K562 (cell line): ENCODE data around the gene POM121. TPM values are rescaled to one million over a fixed set of nuclear protein-coding genes. Genes with fewer than 3 reads are reported as not detected.
A peak's percentile ranks its signal among the peaks of the same experiment; 100 is the strongest.
"Not testable (repeated sequence)": the region's sequence is repeated elsewhere in the genome, so short reads cannot be mapped to it uniquely, and the experiment has no call there.

Experiments used
- ATAC-seq: fragments of 200-7000 bp; cut with Tn5 transposase; 3 replicates; pipeline ENCODE4 v1.9.1; 2020; ENCODE audit warnings: moderate library complexity
- BruUV-seq: library from RNA; stranded (reverse); fragments of 400-500 nt; replicated peaks from 2 replicates; lab custom pipeline; 2021; lab: Mats Ljungman, UMichigan
- CTCF ChIA-PET: fragments of 300-600 bp; formaldehyde crosslinking; extraction: SDS; loops from one replicate; lab custom pipeline; 2021; ENCODE audit warnings: low intra/inter-chr PET ratio; lab: Yijun Ruan, JAX
- POLR2A ChIA-PET: fragments of 300-600, 350-650 bp; sonication (Branson Sonifier 250); formaldehyde crosslinking; extraction: SDS; loops from one replicate; lab custom pipeline; 2021; ENCODE audit warnings: antibody characterized with exemption, inconsistent platforms; lab: Yijun Ruan, JAX
- DNase-seq, 4 experiments: peaks; one replicate each; pipeline versions ENCODE4 v3.0.0 to v3.0.0-alpha.2; 2011 to 2018; ENCODE audit warnings: low spot score in 3 of 4, mixed read lengths in 3 of 4; ENCODE audit errors: extremely low read depth in 1 of 4
- FAIRE-seq: peaks from 2 replicates; lab custom pipeline; 2011; peaks lifted over from hg19 to GRCh38; lab: Jason Lieb, UNC
- H2AFZ ChIP-seq: 2 replicates; pipeline ENCODE4 v1.6.0; 2011; ENCODE audit warnings: low read depth, low read length, control low read depth, inconsistent platforms
- H3K27ac ChIP-seq: fragments of 200-600 bp; 3 replicates; pipeline ENCODE4 v1.8.0; 2011; ENCODE audit warnings: low read depth, mild to moderate bottlenecking, control low read depth, inconsistent platforms, low read length, moderate library complexity, mixed read lengths; ENCODE audit errors: extremely low read depth
- H3K27me3 ChIP-seq, 2 experiments: fragments of 300-600 bp in 1 of 2; 2 replicates in 1 of 2; 3 replicates in 1 of 2; pipeline versions ENCODE4 v1.6.0 to v1.8.0; 2011; ENCODE audit warnings: inconsistent platforms in 2 of 2, low read length in 2 of 2, mild to moderate bottlenecking in 1 of 2, mixed read lengths in 1 of 2, moderate library complexity in 1 of 2; ENCODE audit not compliant: control insufficient read depth in 2 of 2, insufficient read depth in 2 of 2
- H3K36me3 ChIP-seq: fragments of 300-600 bp; 3 replicates; pipeline ENCODE4 v1.8.0; 2011; ENCODE audit warnings: mild to moderate bottlenecking, low read length, inconsistent platforms; ENCODE audit not compliant: control insufficient read depth, insufficient read depth
- H3K4me1 ChIP-seq, 2 experiments: fragments of 200-600 bp in 1 of 2; replicated peaks in 1 of 2; 2 replicates in 1 of 2; 3 replicates in 1 of 2; pipeline versions ENCODE4 v1.5.1 to v1.8.0; 2011; ENCODE audit warnings: inconsistent platforms in 2 of 2, low read length in 2 of 2, mild to moderate bottlenecking in 1 of 2, mixed read lengths in 1 of 2, moderate library complexity in 1 of 2; ENCODE audit not compliant: control insufficient read depth in 2 of 2, insufficient read depth in 2 of 2
- H3K4me2 ChIP-seq: 2 replicates; pipeline ENCODE4 v1.6.1; 2011; ENCODE audit warnings: low read length, control low read depth, inconsistent platforms, mixed read lengths; ENCODE audit not compliant: insufficient read depth
- H3K4me3 ChIP-seq: fragments of 200-600 bp; sonication (generic), shearing (Covaris generic); 2 replicates; pipeline ENCODE4 v1.5.1; 2016; ENCODE audit warnings: control low read depth, inconsistent platforms
- H3K79me2 ChIP-seq: fragments of 200-600 bp; 3 replicates; pipeline ENCODE4 v1.8.0; 2011; ENCODE audit warnings: low read length, inconsistent platforms; ENCODE audit not compliant: control insufficient read depth, insufficient read depth
- H3K9ac ChIP-seq, 2 experiments: 2 replicates each; pipeline versions ENCODE4 v1.6.0 to v1.6.1; 2011; ENCODE audit warnings: low read depth in 2 of 2, low read length in 2 of 2, control low read depth in 1 of 2, inconsistent platforms in 1 of 2, mild to moderate bottlenecking in 1 of 2, mixed read lengths in 1 of 2; ENCODE audit not compliant: insufficient read depth in 1 of 2
- H3K9me1 ChIP-seq: one replicate; pipeline ENCODE4 v1.6.0; 2011; ENCODE audit warnings: inconsistent platforms, mild to moderate bottlenecking, low read length, moderate library complexity; ENCODE audit not compliant: control insufficient read depth, insufficient read depth
- H3K9me3 ChIP-seq: replicated peaks from 2 replicates; pipeline ENCODE4 v1.5.1; 2011; ENCODE audit warnings: low read depth, low read length, inconsistent platforms; ENCODE audit not compliant: control insufficient read depth, insufficient read depth
- H4K20me1 ChIP-seq: replicated peaks from 2 replicates; pipeline ENCODE4 v1.6.1; 2011; ENCODE audit warnings: low read length, inconsistent platforms, mixed read lengths; ENCODE audit not compliant: control insufficient read depth, insufficient read depth
- CREB1 ChIP-seq, 2 experiments: sonication (generic) in 1 of 2; formaldehyde crosslinking in 1 of 2; IDR thresholded peaks; 2 replicates each; pipeline versions ENCODE4 v1.6.1 to v1.8.0; 2012 to 2022; ENCODE audit warnings: inconsistent platforms in 1 of 2, mild to moderate bottlenecking in 1 of 2, missing genetic modification reagents in 1 of 2, moderate library complexity in 1 of 2
- JUND ChIP-seq, 2 experiments: IDR thresholded peaks; 2 replicates in 1 of 2; 3 replicates in 1 of 2; pipeline ENCODE4 v1.6.1; 2011; ENCODE audit warnings: borderline replicate concordance in 2 of 2, low read depth in 2 of 2, low read length in 2 of 2, improper control_type of control experiment in 1 of 2, missing biosample characterization in 1 of 2, missing genetic modification characterization in 1 of 2, missing genetic modification reagents in 1 of 2
- POLR2G ChIP-seq: fragments of 200-400 bp; formaldehyde crosslinking; IDR thresholded peaks from 2 replicates; pipeline ENCODE4 v1.6.1; 2017; ENCODE audit warnings: low read depth, mild to moderate bottlenecking, antibody characterized with exemption, low read length, moderate library complexity
- RBFOX2 ChIP-seq: fragments of 200-400 bp; formaldehyde crosslinking; IDR thresholded peaks from 2 replicates; pipeline ENCODE4 v1.6.1; 2017; ENCODE audit warnings: low read depth, mild to moderate bottlenecking, low read length, moderate library complexity
- ZFX ChIP-seq: sonication (generic); formaldehyde crosslinking; IDR thresholded peaks from 2 replicates; pipeline ENCODE4 v1.8.0; 2022; ENCODE audit warnings: mild to moderate bottlenecking, missing genetic modification reagents, moderate library complexity
- WGBS: fragments of 100-300 bp; shearing (Covaris generic); methylation state at CpG from one replicate; pipeline ENCODE4 v1.1.6; 2016; ENCODE audit warnings: low coverage, mixed read lengths; ENCODE audit not compliant: insufficient coverage; ENCODE audit errors: missing lambda C conversion rate; 5-methylcytosine and 5-hydroxymethylcytosine counted together
- in situ Hi-C: fragments of 300-500 bp; cut with MboI; formaldehyde crosslinking; loops from 4 replicates; pipeline ENCODE4 v1.15.0; 2018; ENCODE audit warnings: inconsistent platforms, mixed read lengths
- intact Hi-C: fragments of 100-400 bp; cut with micrococcal nuclease; formaldehyde crosslinking; loops from 2 replicates; pipeline ENCODE4 v1.14.2; 2022
- polyA plus RNA-seq, 8 experiments: library from polyadenylated mRNA; depleted of rRNA in 4 of 8; stranded (reverse) in 5 of 8; unstranded in 3 of 8; fragments of >200 nt; fragmentation: Nextera tagmentation in 2 of 8; fragmentation: Illumina TruSeq in 1 of 8; extraction: Ambion mirVana in 2 of 8; extraction: Trizol in 1 of 8; gene quantifications; 2 replicates each; pipeline versions ENCODE4 v1.2.1 to v1.2.3, GENCODE V29; 2011 to 2014; ENCODE audit warnings: inconsistent platforms in 1 of 8, missing spikeins in 1 of 8
- total RNA-seq, 7 experiments: library from RNA; depleted of rRNA in 6 of 7; stranded (reverse); fragments of >200 nt in 6 of 7; fragmentation: Illumina TruSeq in 2 of 7; extraction: Trizol in 2 of 7; gene quantifications; 2 replicates each; pipeline versions ENCODE4 v1.2.1 to v1.2.3, GENCODE V29; 2011 to 2021; ENCODE audit warnings: low replicate concordance in 1 of 7
- TF ChIP-seq, protein P1 (sequence below), 2 experiments: fragments of 450-650 bp in 1 of 2; sonication (generic) in 1 of 2; formaldehyde crosslinking in 1 of 2; IDR thresholded peaks; 2 replicates each; pipeline versions ENCODE4 v1.7.1 to v1.9.0; 2016 to 2022; ENCODE audit warnings: inconsistent platforms in 1 of 2, mild to moderate bottlenecking in 1 of 2, missing genetic modification reagents in 1 of 2
- TF ChIP-seq, protein P2 (sequence below): fragments of 200-800 bp; sonication (Bioruptor generic); IDR thresholded peaks from 2 replicates; pipeline ENCODE4 v1.6.1; 2017; ENCODE audit warnings: missing genetic modification characterization, missing compliant biosample characterization

POM121 gene
- total and polyA plus RNA-seq, 9 of the 15 experiments (the other 6 are each of a cell fraction or from before 2014, with no cell fraction given): 3.6 to 112 (median 12.5) TPM

- TF ChIP-seq, protein P1, sequence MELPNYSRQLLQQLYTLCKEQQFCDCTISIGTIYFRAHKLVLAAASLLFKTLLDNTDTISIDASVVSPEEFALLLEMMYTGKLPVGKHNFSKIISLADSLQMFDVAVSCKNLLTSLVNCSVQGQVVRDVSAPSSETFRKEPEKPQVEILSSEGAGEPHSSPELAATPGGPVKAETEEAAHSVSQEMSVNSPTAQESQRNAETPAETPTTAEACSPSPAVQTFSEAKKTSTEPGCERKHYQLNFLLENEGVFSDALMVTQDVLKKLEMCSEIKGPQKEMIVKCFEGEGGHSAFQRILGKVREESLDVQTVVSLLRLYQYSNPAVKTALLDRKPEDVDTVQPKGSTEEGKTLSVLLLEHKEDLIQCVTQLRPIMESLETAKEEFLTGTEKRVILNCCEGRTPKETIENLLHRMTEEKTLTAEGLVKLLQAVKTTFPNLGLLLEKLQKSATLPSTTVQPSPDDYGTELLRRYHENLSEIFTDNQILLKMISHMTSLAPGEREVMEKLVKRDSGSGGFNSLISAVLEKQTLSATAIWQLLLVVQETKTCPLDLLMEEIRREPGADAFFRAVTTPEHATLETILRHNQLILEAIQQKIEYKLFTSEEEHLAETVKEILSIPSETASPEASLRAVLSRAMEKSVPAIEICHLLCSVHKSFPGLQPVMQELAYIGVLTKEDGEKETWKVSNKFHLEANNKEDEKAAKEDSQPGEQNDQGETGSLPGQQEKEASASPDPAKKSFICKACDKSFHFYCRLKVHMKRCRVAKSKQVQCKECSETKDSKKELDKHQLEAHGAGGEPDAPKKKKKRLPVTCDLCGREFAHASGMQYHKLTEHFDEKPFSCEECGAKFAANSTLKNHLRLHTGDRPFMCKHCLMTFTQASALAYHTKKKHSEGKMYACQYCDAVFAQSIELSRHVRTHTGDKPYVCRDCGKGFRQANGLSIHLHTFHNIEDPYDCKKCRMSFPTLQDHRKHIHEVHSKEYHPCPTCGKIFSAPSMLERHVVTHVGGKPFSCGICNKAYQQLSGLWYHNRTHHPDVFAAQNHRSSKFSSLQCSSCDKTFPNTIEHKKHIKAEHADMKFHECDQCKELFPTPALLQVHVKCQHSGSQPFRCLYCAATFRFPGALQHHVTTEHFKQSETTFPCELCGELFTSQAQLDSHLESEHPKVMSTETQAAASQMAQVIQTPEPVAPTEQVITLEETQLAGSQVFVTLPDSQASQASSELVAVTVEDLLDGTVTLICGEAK (IDR thresholded peaks at IDR 0.05): peak; percentile 20; the same call in 1 of the 2 replicates
- TF ChIP-seq, protein P1 (CRISPR knock-in tag; IDR thresholded peaks at IDR 0.05): not testable (repeated sequence)
- TF ChIP-seq CREB1 (IDR thresholded peaks at IDR 0.05): peak; percentile 47; the same call in 1 of the 2 replicates
- TF ChIP-seq CREB1 (CRISPR knock-in tag; IDR thresholded peaks at IDR 0.05); JUND (tag; IDR thresholded peaks at IDR 0.05; ENCODE audit: borderline replicate concordance, low read depth, low read length): not testable (repeated sequence)
- TF ChIP-seq RBFOX2: peak; percentile 84
- peak; percentile 76; the same call in 1 of the 2 replicates for TF ChIP-seq POLR2G
- TF ChIP-seq, protein P2, sequence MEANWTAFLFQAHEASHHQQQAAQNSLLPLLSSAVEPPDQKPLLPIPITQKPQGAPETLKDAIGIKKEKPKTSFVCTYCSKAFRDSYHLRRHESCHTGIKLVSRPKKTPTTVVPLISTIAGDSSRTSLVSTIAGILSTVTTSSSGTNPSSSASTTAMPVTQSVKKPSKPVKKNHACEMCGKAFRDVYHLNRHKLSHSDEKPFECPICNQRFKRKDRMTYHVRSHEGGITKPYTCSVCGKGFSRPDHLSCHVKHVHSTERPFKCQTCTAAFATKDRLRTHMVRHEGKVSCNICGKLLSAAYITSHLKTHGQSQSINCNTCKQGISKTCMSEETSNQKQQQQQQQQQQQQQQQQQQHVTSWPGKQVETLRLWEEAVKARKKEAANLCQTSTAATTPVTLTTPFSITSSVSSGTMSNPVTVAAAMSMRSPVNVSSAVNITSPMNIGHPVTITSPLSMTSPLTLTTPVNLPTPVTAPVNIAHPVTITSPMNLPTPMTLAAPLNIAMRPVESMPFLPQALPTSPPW (CRISPR knock-in tag): peak; percentile 15; the same call in 1 of the 2 replicates
- TF ChIP-seq ZFX (CRISPR knock-in tag): peak; percentile 80
- TF ChIP-seq JUND (IDR thresholded peaks at IDR 0.05; ENCODE audit: borderline replicate concordance, low read depth, low read length): peak; percentile 52
- TF ChIP-seq, all 486 proteins: peak for 31; not testable (repeated sequence) for 455
Measured at GRCh38 chr7:72879737-72880215, 45.1 kb upstream of the POM121 start (continued).

- intact Hi-C loops, CTCF ChIA-PET, POLR2A ChIA-PET, H3K27ac ChIP-seq, H3K4me3 ChIP-seq, H3K9me3 ChIP-seq, H3K27me3 ChIP-seq, DNase-seq, H3K4me1 ChIP-seq, FAIRE-seq, H3K9ac ChIP-seq, H3K4me2 ChIP-seq, ATAC-seq, in situ Hi-C loops, H2AFZ ChIP-seq, H4K20me1 ChIP-seq, BruUV-seq, H3K9me1 ChIP-seq: not testable (repeated sequence)
- WGBS: 82% methylated on average over 3 of the region's 4 CpGs
- Histone ChIP-seq H3K79me2 (peaks cover 21% of the 10 kb centered on the region), H3K36me3 (peaks cover 55% of the 10 kb centered on the region)
Measured at GRCh38 chr7:72891750-72892149, 33.1 kb upstream of the POM121 start.
